GM20000 (cell line): ENCODE data around the gene POLR1B.
A peak's percentile ranks its signal among the peaks of the same experiment; 100 is the strongest.

ENCODE experiments used
- DNase-seq: peaks from one replicate; pipeline ENCODE4 v3.0.0; 2012; ENCODE audit warnings: low spot score
- CTCF ChIP-seq: IDR thresholded peaks from 2 replicates; pipeline ENCODE4 v1.5.1; 2012; ENCODE audit warnings: mild to moderate bottlenecking, control low read depth; ENCODE audit errors: extremely low read depth, missing control alignments

Gene POLR1B

GRCh38 chr2:112584134-112584890 is 42.0 kb downstream of the POLR1B start, which contains the start of gene CHCHD5:
Gene CHCHD5, plus strand, starts transcription at chr2:112584609. Its CDS starts 39 bp downstream, at chr2:112584648.
- peak; percentile 86 for DNase-seq
- no peak for TF ChIP-seq CTCF

GRCh38 chr2:112584891-112585250 is 42.6 kb downstream of the POLR1B start:
- no peak for DNase-seq
- no peak for TF ChIP-seq CTCF

GRCh38 chr2:112585400-112585799 is 43.1 kb downstream of the POLR1B start:
- no peak for TF ChIP-seq CTCF
- DNase-seq: no peak

- DNase-seq: no peak
- TF ChIP-seq CTCF: no peak
Measured at GRCh38 chr2:112585873-112586464, 43.7 kb downstream of the POLR1B start.

GRCh38 chr2:112588611-112589045 is 46.4 kb downstream of the POLR1B start:
- no peak for DNase-seq
- no peak for TF ChIP-seq CTCF

GRCh38 chr2:112591413-112591812 is 49.1 kb downstream of the POLR1B start:
- no peak for DNase-seq
- TF ChIP-seq CTCF: no peak

- no peak for DNase-seq
- no peak for TF ChIP-seq CTCF
Measured at GRCh38 chr2:112593736-112594135, 51.5 kb downstream of the POLR1B start.
